ENCODE data around the gene SEZ6.

DNA sequence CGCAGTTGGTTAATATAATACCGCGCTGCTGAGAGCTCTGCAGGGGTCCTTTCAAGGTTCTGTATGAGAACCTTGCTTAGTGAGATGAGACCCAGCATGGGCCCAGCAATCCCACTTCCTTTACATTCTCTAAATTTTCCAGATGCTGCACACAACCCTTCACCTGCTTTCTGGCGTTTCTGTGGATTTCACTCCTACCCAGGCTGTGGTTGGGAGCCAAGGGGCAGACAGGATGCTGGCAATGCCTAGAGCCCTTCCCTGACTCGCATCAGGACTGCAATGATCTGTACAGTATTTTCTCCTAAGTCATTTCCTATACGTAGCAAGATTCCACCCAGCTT, 27.0 kb upstream of the SEZ6 start:
- TF ChIP-seq, protein P1, sequence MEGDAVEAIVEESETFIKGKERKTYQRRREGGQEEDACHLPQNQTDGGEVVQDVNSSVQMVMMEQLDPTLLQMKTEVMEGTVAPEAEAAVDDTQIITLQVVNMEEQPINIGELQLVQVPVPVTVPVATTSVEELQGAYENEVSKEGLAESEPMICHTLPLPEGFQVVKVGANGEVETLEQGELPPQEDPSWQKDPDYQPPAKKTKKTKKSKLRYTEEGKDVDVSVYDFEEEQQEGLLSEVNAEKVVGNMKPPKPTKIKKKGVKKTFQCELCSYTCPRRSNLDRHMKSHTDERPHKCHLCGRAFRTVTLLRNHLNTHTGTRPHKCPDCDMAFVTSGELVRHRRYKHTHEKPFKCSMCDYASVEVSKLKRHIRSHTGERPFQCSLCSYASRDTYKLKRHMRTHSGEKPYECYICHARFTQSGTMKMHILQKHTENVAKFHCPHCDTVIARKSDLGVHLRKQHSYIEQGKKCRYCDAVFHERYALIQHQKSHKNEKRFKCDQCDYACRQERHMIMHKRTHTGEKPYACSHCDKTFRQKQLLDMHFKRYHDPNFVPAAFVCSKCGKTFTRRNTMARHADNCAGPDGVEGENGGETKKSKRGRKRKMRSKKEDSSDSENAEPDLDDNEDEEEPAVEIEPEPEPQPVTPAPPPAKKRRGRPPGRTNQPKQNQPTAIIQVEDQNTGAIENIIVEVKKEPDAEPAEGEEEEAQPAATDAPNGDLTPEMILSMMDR (IDR thresholded peaks at IDR 0.05) = no peak
- TF ChIP-seq EP300 (IDR thresholded peaks at IDR 0.05) (no peak), POLR2A (IDR thresholded peaks at IDR 0.05; ENCODE audit: low read depth) (no peak), POLR2AphosphoS5 (IDR thresholded peaks at IDR 0.05) (no peak)

Measured in esophagus muscularis mucosa (tissue), 4 donors.